IMR-90 (cell line): ENCODE results near the gene ALDH1A2.

ENCODE experiments used
- BHLHE40 ChIP-seq: fragments of 150-350 bp; IDR thresholded peaks from 2 replicates; pipeline ENCODE4 v1.6.1; 2016; ENCODE audit warnings: mild to moderate bottlenecking, low read depth, low read length
- CEBPB ChIP-seq: IDR thresholded peaks from 2 replicates; pipeline ENCODE4 v1.6.1; 2012; ENCODE audit warnings: low read depth, low read length, improper control_type of control experiment
- CHD1 ChIP-seq: IDR thresholded peaks from 2 replicates; pipeline ENCODE4 v1.6.1; 2012; ENCODE audit warnings: low read depth, low read length, improper control_type of control experiment
- CTCF ChIP-seq: conservative IDR thresholded peaks from 2 replicates; pipeline ENCODE4 v1.5.1; 2012; ENCODE audit warnings: mild to moderate bottlenecking, low read depth, low read length, improper control_type of control experiment
- ELK1 ChIP-seq: fragments of 150-350 bp; IDR thresholded peaks from 2 replicates; pipeline ENCODE4 v1.6.1; 2016; ENCODE audit warnings: low read depth, mild to moderate bottlenecking, low read length, moderate library complexity, borderline replicate concordance
- FOS ChIP-seq: fragments of 150-350 bp; IDR thresholded peaks from 2 replicates; pipeline ENCODE4 v1.6.1; 2016; ENCODE audit warnings: low read depth, low read length
- MAFK ChIP-seq: IDR thresholded peaks from 2 replicates; pipeline ENCODE4 v1.6.1; 2012; ENCODE audit warnings: low read depth, low read length, improper control_type of control experiment
- MAZ ChIP-seq: IDR thresholded peaks from 2 replicates; pipeline ENCODE4 v1.6.1; 2012; ENCODE audit warnings: low read depth, mild to moderate bottlenecking, low read length, improper control_type of control experiment, moderate library complexity, borderline replicate concordance
- MXI1 ChIP-seq: IDR thresholded peaks from 2 replicates; pipeline ENCODE4 v1.6.1; 2012; ENCODE audit warnings: low read depth, mild to moderate bottlenecking, low read length, moderate library complexity, borderline replicate concordance
- POLR2A ChIP-seq: IDR thresholded peaks from 2 replicates; pipeline ENCODE4 v1.6.1; 2012; ENCODE audit warnings: mild to moderate bottlenecking, low read depth, low read length
- RAD21 ChIP-seq: IDR thresholded peaks from 2 replicates; pipeline ENCODE4 v1.6.1; 2012; ENCODE audit warnings: low read length, improper control_type of control experiment
- RCOR1 ChIP-seq: IDR thresholded peaks from 2 replicates; pipeline ENCODE4 v1.6.1; 2012; ENCODE audit warnings: mild to moderate bottlenecking, low read length, improper control_type of control experiment; ENCODE audit not compliant: insufficient replicate concordance
- RFX5 ChIP-seq: IDR thresholded peaks from 2 replicates; pipeline ENCODE4 v1.8.0; 2012; ENCODE audit warnings: low read depth, mild to moderate bottlenecking, low read length, moderate library complexity

GRCh38 chr15:58026552-58026951 lies 39.0 kb downstream of the ALDH1A2 start:
- no peak for TF ChIP-seq POLR2A
- no peak for TF ChIP-seq CTCF
- no peak for TF ChIP-seq RAD21
- no peak for TF ChIP-seq BHLHE40
- TF ChIP-seq MAFK, result no peak
- no peak for TF ChIP-seq CEBPB
- no peak for TF ChIP-seq RFX5
- TF ChIP-seq ELK1, result no peak
- no peak for TF ChIP-seq RCOR1
- no peak for TF ChIP-seq CHD1
- TF ChIP-seq MXI1, result no peak
- TF ChIP-seq FOS, result no peak
- no peak for TF ChIP-seq MAZ
